Chondrocyte (in vitro differentiated cells): Measurements from ENCODE around the gene TMEM196. TPM values are rescaled to one million over a fixed set of nuclear protein-coding genes. Genes with fewer than 3 reads are reported as not detected.

ENCODE experiments used
- DNase-seq: peaks from one replicate; pipeline ENCODE4 v3.0.0; 2021; ENCODE audit warnings: mixed read lengths, low spot score
- H3K27ac Mint-ChIP-seq: one replicate; pipeline ENCODE4 v1.8.0; 2021; ENCODE audit warnings: mild to moderate bottlenecking, moderate library complexity, mixed read lengths; ENCODE audit not compliant: unreplicated experiment
- H3K27me3 Mint-ChIP-seq: 2 replicates; pipeline ENCODE4 v1.8.0; 2021; ENCODE audit warnings: low read depth, mixed read lengths
- H3K36me3 Mint-ChIP-seq: 2 replicates; pipeline ENCODE4 v1.8.0; 2021; ENCODE audit warnings: low read depth, mixed read lengths
- H3K4me1 Mint-ChIP-seq: 2 replicates; pipeline ENCODE4 v1.8.0; 2021; ENCODE audit warnings: low read depth, mild to moderate bottlenecking, mixed read lengths
- H3K4me3 Mint-ChIP-seq: one replicate; pipeline ENCODE4 v1.8.0; 2021; ENCODE audit warnings: mild to moderate bottlenecking, moderate library complexity, mixed read lengths; ENCODE audit not compliant: unreplicated experiment
- H3K9me3 Mint-ChIP-seq: 2 replicates; pipeline ENCODE4 v1.8.0; 2021; ENCODE audit warnings: low read depth, mixed read lengths
- total RNA-seq: library from RNA; stranded (reverse); gene quantifications from 3 replicates; pipeline ENCODE4 v1.2.1, GENCODE V29; 2021
- TF ChIP-seq, protein P1 (sequence below): fragments of 200-600 bp; sonication (generic); IDR thresholded peaks from 2 replicates; pipeline ENCODE4 v1.5.0; 2021; ENCODE audit warnings: antibody characterized with exemption, mild to moderate bottlenecking, moderate library complexity

The TMEM196 gene
- total RNA-seq, 1 donor from 2014 or later = not detected

DNA sequence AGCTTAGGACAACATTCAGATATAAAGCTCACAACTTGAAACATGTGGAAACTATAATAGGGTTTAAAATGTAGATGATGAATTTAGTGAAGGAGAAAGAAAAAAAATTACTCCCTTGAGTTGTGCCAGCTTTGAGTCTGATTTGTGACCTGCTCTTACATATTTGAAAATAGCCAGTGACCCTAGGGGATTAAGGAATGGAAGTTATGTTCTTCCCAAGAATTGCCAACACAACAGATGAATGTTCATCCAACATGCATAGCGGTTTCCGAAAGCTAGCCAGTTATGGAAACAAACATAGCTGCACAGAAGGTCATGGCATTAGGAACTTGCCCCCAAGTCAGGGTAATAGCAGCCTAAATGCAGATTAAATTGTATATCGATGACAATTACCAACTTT lies 10.8 kb downstream of the TMEM196 start:
- Mint-ChIP-seq H3K4me1 (peaks cover 6% of the 10 kb centered on the region), H3K36me3 (no peaks in the 10 kb centered on the region), H3K27ac (no peak overlapping the region), H3K9me3 (no peaks in the 10 kb centered on the region), H3K27me3 (peaks cover 4% of the 10 kb centered on the region), H3K4me3 (no peak overlapping the region)
- TF ChIP-seq, protein P1, sequence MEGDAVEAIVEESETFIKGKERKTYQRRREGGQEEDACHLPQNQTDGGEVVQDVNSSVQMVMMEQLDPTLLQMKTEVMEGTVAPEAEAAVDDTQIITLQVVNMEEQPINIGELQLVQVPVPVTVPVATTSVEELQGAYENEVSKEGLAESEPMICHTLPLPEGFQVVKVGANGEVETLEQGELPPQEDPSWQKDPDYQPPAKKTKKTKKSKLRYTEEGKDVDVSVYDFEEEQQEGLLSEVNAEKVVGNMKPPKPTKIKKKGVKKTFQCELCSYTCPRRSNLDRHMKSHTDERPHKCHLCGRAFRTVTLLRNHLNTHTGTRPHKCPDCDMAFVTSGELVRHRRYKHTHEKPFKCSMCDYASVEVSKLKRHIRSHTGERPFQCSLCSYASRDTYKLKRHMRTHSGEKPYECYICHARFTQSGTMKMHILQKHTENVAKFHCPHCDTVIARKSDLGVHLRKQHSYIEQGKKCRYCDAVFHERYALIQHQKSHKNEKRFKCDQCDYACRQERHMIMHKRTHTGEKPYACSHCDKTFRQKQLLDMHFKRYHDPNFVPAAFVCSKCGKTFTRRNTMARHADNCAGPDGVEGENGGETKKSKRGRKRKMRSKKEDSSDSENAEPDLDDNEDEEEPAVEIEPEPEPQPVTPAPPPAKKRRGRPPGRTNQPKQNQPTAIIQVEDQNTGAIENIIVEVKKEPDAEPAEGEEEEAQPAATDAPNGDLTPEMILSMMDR = no peak
- DNase-seq = no peak

DNA sequence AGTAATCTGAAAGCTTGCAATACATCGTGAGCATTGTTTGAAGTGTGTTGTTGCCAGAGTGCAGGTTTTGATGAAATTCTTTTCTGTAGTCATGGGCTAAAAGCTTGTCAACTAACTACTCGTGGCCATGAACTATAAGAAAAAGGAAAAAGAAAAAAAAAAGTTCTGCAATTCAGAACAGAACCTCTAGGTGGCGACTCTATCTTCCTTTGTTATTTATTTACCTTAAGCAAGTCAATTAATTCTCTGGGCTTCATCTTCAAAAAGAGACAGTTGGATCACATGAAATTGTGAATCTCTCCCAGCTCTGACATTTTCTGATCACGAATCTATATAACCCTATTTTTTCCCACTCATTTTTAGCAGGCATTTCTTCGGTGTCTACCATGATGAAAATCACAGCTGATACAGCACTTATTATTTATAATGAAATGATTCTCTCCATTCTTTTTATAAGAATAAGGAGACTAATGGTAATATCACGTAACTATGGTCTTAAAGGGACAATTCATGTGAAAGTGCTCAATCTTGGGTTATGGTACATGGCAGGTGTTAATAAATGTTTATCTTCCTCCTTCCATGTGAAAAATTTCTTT lies 18.8 kb downstream of the TMEM196 start:
- peaks cover 11% of the 10 kb centered on the region for H3K27me3 Mint-ChIP-seq
- H3K9me3 Mint-ChIP-seq = no peaks in the 10 kb centered on the region
- no peaks in the 10 kb centered on the region for H3K4me1 Mint-ChIP-seq
- no peaks in the 10 kb centered on the region for H3K36me3 Mint-ChIP-seq
- TF ChIP-seq, protein P1 = peak; percentile 94
- no peak overlapping the region for H3K27ac Mint-ChIP-seq
- DNase-seq = no peak
- no peak overlapping the region for H3K4me3 Mint-ChIP-seq

DNA sequence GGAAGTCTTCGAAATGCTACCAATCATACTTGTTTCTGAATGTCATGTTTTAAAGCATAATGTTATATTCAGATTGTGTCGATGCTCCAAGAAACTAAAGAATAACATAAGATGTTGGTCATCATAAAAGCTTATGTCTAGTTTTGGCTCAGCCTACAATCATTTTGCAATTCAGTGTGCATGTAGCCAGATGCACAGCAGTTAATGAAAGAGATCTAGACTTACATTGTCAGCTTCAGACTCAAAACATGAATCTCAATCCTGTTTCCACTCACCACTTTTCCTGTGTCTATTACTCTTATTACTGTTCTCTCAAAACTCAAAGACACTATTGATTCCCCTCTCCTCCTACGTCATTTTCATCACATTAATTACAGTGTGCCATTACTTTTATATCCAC lies 21.4 kb downstream of the TMEM196 start:
- H3K9me3 Mint-ChIP-seq = no peaks in the 10 kb centered on the region
- no peaks in the 10 kb centered on the region for H3K4me1 Mint-ChIP-seq
- H3K27ac Mint-ChIP-seq = no peak overlapping the region
- TF ChIP-seq, protein P1 = no peak
- H3K27me3 Mint-ChIP-seq = peaks cover 15% of the 10 kb centered on the region
- no peak for DNase-seq
- no peak overlapping the region for H3K4me3 Mint-ChIP-seq
- H3K36me3 Mint-ChIP-seq = no peaks in the 10 kb centered on the region

DNA sequence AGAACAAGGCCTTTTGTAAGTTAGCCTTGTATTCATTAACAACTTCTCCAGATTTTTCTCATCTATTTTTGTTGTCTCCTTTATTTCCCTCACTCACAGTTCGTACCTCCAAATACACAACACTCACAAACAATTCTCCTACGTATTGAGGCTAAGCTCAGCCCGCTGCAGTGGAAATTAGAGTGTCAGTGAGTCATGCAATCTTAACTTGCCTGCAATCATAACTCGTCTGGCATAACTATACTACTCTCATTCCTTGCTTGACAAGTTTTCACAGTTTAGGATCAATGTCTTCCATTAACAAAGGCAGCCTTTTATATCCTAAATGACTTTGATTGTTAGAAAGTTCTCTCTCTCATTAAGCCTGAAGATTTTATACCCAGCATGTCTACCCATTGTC lies 23.8 kb downstream of the TMEM196 start:
- DNase-seq = no peak
- H3K4me1 Mint-ChIP-seq = no peaks in the 10 kb centered on the region
- no peaks in the 10 kb centered on the region for H3K9me3 Mint-ChIP-seq
- TF ChIP-seq, protein P1 = no peak
- H3K4me3 Mint-ChIP-seq = no peak overlapping the region
- peaks cover 13% of the 10 kb centered on the region for H3K27me3 Mint-ChIP-seq
- H3K36me3 Mint-ChIP-seq = no peaks in the 10 kb centered on the region
- no peak overlapping the region for H3K27ac Mint-ChIP-seq

DNA sequence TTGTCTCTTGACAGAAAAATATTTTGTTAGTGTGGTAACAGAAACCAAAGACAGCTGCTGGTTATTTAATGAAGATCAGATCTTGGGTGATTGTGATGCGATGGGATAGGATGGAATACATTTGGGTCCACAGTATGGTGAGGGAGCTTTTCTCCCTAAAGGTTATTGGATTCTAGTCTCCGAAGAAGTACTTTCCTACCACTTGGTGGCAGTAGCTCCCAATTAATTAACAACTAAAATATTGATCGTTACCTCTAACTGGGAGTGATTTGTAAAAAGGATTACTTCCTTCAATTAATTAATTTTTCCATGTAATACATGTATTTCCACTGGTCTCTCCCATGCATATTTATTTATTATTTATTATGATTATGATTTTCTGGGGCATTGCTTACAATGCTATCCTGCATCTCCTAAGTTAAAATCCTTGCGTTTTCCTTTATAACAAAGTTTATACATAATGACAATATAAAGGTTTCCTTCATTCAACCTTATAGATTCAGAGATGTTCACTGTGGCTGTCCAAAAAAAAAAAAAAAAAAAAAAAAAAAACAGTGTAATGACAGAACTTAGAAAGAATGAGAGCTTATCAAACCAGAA lies 25.6 kb downstream of the TMEM196 start:
- no peaks in the 10 kb centered on the region for H3K9me3 Mint-ChIP-seq
- no peak overlapping the region for H3K4me3 Mint-ChIP-seq
- no peak for DNase-seq

More for the DNA sequence above, 25.6 kb downstream of the TMEM196 start:
- TF ChIP-seq, protein P1 = peak; percentile 90
- peaks cover 12% of the 10 kb centered on the region for H3K27me3 Mint-ChIP-seq
- no peak overlapping the region for H3K27ac Mint-ChIP-seq
- H3K4me1 Mint-ChIP-seq = no peaks in the 10 kb centered on the region
- H3K36me3 Mint-ChIP-seq = no peaks in the 10 kb centered on the region
